HuH-7 (cell line): ENCODE data around the gene MDFIC.

ENCODE experiments used
- DNase-seq: peaks from one replicate; pipeline ENCODE4 v3.0.0; 2011; ENCODE audit warnings: low spot score

The MDFIC gene

GRCh38 chr7:114997487-114998404 is 75.9 kb downstream of the MDFIC start:
- no peak for DNase-seq

GRCh38 chr7:115004121-115004520 is 82.2 kb downstream of the MDFIC start:
- no peak for DNase-seq

GRCh38 chr7:115005251-115005650 is 83.4 kb downstream of the MDFIC start:
- no peak for DNase-seq

- peak; percentile 64 for DNase-seq
These were observed 84.1 kb downstream of the MDFIC start for GRCh38 chr7:115005953-115006352.

GRCh38 chr7:115007751-115008150 is 85.9 kb downstream of the MDFIC start:
- DNase-seq, result no peak

GRCh38 chr7:115008465-115009114 is 86.7 kb downstream of the MDFIC start:
- no peak for DNase-seq

- DNase-seq, result no peak
These were observed 87.2 kb downstream of the MDFIC start for GRCh38 chr7:115009139-115009538.

GRCh38 chr7:115009736-115010440 is 88.0 kb downstream of the MDFIC start:
- no peak for DNase-seq

GRCh38 chr7:115010441-115010820 is 88.5 kb downstream of the MDFIC start:
- DNase-seq, result no peak

GRCh38 chr7:115013886-115014285 is 92.0 kb downstream of the MDFIC start:
- DNase-seq, result no peak

GRCh38 chr7:115014794-115015193 is 92.9 kb downstream of the MDFIC start:
- DNase-seq, result no peak

- no peak for DNase-seq
These were observed 93.7 kb downstream of the MDFIC start for GRCh38 chr7:115015619-115016018.

GRCh38 chr7:115019882-115020605 is 98.2 kb downstream of the MDFIC start:
- no peak for DNase-seq

GRCh38 chr7:115023219-115023618 is 101.3 kb downstream of the MDFIC start:
- DNase-seq, result no peak

GRCh38 chr7:115024276-115024675 is 102.4 kb downstream of the MDFIC start:
- no peak for DNase-seq

- no peak for DNase-seq
These were observed 111.1 kb downstream of the MDFIC start for GRCh38 chr7:115032715-115033703.

- no peak for DNase-seq
These were observed 112.1 kb downstream of the MDFIC start for GRCh38 chr7:115033917-115034459.

- no peak for DNase-seq
These were observed 112.6 kb downstream of the MDFIC start for GRCh38 chr7:115034515-115034914.

- DNase-seq, result no peak
These were observed 115.4 kb downstream of the MDFIC start for GRCh38 chr7:115037128-115037802.

GRCh38 chr7:115038158-115038557 is 116.3 kb downstream of the MDFIC start:
- no peak for DNase-seq
